Peyer's patch (tissue), 4 donors: ENCODE data around the gene PMM2. TPM values are rescaled to one million over a fixed set of nuclear protein-coding genes. Genes with fewer than 3 reads are reported as not detected.

Source experiments
- DNase-seq, 3 donors: peaks; one replicate each; pipeline ENCODE4 v3.0.0-alpha.2; 2017 to 2019
- H3K27ac ChIP-seq, 4 donors: fragments of 200-600 bp; sonication (generic); one replicate each; pipeline ENCODE4 v1.5.1; 2016 to 2019
- H3K27me3 ChIP-seq, 2 donors: fragments of 200-600 bp; sonication (generic); one replicate each; pipeline ENCODE4 v1.5.1; 2019
- H3K36me3 ChIP-seq, 3 donors: fragments of 200-600 bp; sonication (generic); one replicate each; pipeline ENCODE4 v1.5.1; 2016 to 2019
- H3K4me1 ChIP-seq, 4 donors: fragments of 200-600 bp; sonication (generic); one replicate each; pipeline ENCODE4 v1.5.1; 2016 to 2019
- H3K4me3 ChIP-seq, 4 donors: fragments of 200-600 bp; sonication (generic); 1 replicate in 3 of 4; 2 replicates in 1 of 4; pipeline ENCODE4 v1.5.1; 2016 to 2019; ENCODE audit warnings: mild to moderate bottlenecking in 1 of 4
- H3K9me3 ChIP-seq, 4 donors: fragments of 200-600 bp; sonication (generic); one replicate each; pipeline ENCODE4 v1.5.1; 2016 to 2019; ENCODE audit warnings: mild to moderate bottlenecking in 1 of 4
- CTCF ChIP-seq, 6 experiments: fragments of 450-650 bp in 4 of 6; fragments of 200-600 bp in 2 of 6; sonication (generic) in 1 of 6; IDR thresholded peaks; one replicate each; pipeline ENCODE4 v1.5.1; 2017 to 2019; ENCODE audit warnings: antibody characterized with exemption in 6 of 6, mild to moderate bottlenecking in 3 of 6, moderate library complexity in 1 of 6
- POLR2A ChIP-seq, 2 donors: fragments of 450-650 bp; IDR thresholded peaks; one replicate each; pipeline ENCODE4 v1.5.1; 2017; ENCODE audit warnings: antibody characterized with exemption in 2 of 2, mild to moderate bottlenecking in 2 of 2, moderate library complexity in 2 of 2
- total RNA-seq, 4 donors: library from RNA; depleted of rRNA; stranded (reverse); fragments of >200 nt; gene quantifications; one replicate each; pipeline ENCODE4 v1.1.0, GENCODE V29; 2016

Gene PMM2
- total RNA-seq, 4 donors from 2014 or later: 49.5 to 84.2 (median 82.3) TPM

- Histone ChIP-seq H3K27ac (peak overlapping the region in 3 of 4 donors; percentile 5 to 74 (median 71)), H3K27me3 (no peaks in the 10 kb centered on the region), H3K4me1 (peaks cover 3 to 62% (median 9%) of the 10 kb centered on the region in 4 donors), H3K4me3 (no peak overlapping the region), H3K36me3 (peaks cover 0 to 5% (median 0%) of the 10 kb centered on the region in 3 donors), H3K9me3 (no peaks in the 10 kb centered on the region)
- peak in 3 of 6 experiments; percentile 26 to 37 (median 26) for TF ChIP-seq CTCF (IDR thresholded peaks at IDR 0.05)
- TF ChIP-seq POLR2A (IDR thresholded peaks at IDR 0.05): no peak
- DNase-seq: peak in 2 of 3 donors; percentile 73 to 85
These were observed 66.2 kb downstream of the PMM2 start for GRCh38 chr16:8863594-8864424.

GRCh38 chr16:8864480-8865110, 67.0 kb downstream of the PMM2 start:
- Histone ChIP-seq H3K27ac (peak overlapping the region in 3 of 4 donors; percentile 5 to 74 (median 71)), H3K4me1 (peaks cover 3 to 65% (median 9%) of the 10 kb centered on the region in 4 donors), H3K27me3 (no peaks in the 10 kb centered on the region), H3K36me3 (no peaks in the 10 kb centered on the region), H3K4me3 (no peak overlapping the region), H3K9me3 (no peaks in the 10 kb centered on the region)
- no peak for DNase-seq
- TF ChIP-seq POLR2A (IDR thresholded peaks at IDR 0.05) (no peak), CTCF (IDR thresholded peaks at IDR 0.05) (no peak)

- no peak for DNase-seq
- H3K36me3 ChIP-seq: no peaks in the 10 kb centered on the region
- no peaks in the 10 kb centered on the region for H3K27me3 ChIP-seq
- peak overlapping the region in 2 of 4 donors; percentile 74 to 95 for H3K27ac ChIP-seq
- no peaks in the 10 kb centered on the region for H3K9me3 ChIP-seq
- peaks cover 3 to 66% (median 9%) of the 10 kb centered on the region in 4 donors for H3K4me1 ChIP-seq
- H3K4me3 ChIP-seq: no peak overlapping the region
- TF ChIP-seq CTCF (IDR thresholded peaks at IDR 0.05) (no peak), POLR2A (IDR thresholded peaks at IDR 0.05) (no peak)
These were observed 67.7 kb downstream of the PMM2 start for GRCh38 chr16:8865145-8865882.

GRCh38 chr16:8866118-8866883, 68.7 kb downstream of the PMM2 start:
- TF ChIP-seq CTCF (IDR thresholded peaks at IDR 0.05): no peak
- TF ChIP-seq POLR2A (IDR thresholded peaks at IDR 0.05): peak in 1 of 2 donors; percentile 10
- no peak for DNase-seq
- no peaks in the 10 kb centered on the region for H3K9me3 ChIP-seq
- no peaks in the 10 kb centered on the region for H3K27me3 ChIP-seq
- H3K4me1 ChIP-seq: peaks cover 3 to 66% (median 9%) of the 10 kb centered on the region in 4 donors
- peak overlapping the region; percentile 81 to 95 (median 88) for H3K27ac ChIP-seq
- H3K36me3 ChIP-seq: no peaks in the 10 kb centered on the region
- peak overlapping the region; percentile 65 to 73 (median 70) for H3K4me3 ChIP-seq

GRCh38 chr16:8866884-8867215, 69.2 kb downstream of the PMM2 start:
- peaks cover 3 to 62% (median 9%) of the 10 kb centered on the region in 4 donors for H3K4me1 ChIP-seq
- H3K4me3 ChIP-seq: peak overlapping the region; percentile 65 to 73 (median 70)
- H3K36me3 ChIP-seq: no peaks in the 10 kb centered on the region
- H3K27ac ChIP-seq: peak overlapping the region; percentile 81 to 95 (median 88)
- no peak for DNase-seq
- no peaks in the 10 kb centered on the region for H3K27me3 ChIP-seq
- no peaks in the 10 kb centered on the region for H3K9me3 ChIP-seq
- TF ChIP-seq POLR2A (IDR thresholded peaks at IDR 0.05) (no peak), CTCF (IDR thresholded peaks at IDR 0.05) (no peak)
